ENCODE measurements around the gene ALG13.
"Not testable (repeated sequence)": the region's sequence is repeated elsewhere in the genome, so short reads cannot be mapped to it uniquely, and the experiment has no call there.

ALG13 gene

DNA sequence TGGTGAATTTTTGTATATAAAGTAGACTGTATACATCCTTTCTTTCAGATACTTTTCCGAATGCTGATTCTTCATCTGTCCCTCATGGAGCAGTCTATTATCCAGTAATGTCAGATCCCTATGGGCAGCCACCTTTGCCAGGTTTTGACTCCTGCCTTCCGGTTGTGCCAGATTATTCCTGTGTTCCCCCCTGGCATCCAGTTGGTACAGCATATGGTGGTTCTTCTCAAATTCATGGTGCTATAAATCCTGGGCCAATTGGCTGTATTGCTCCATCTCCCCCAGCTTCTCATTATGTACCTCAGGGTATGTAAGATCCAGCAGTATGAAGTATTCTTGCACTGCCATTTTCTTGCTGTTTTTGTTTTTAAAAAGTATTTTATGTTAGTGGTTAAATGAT is 78.7 kb downstream of the ALG13 start:
- DNase-seq (ENCODE audit: low read depth): no peak

DNA sequence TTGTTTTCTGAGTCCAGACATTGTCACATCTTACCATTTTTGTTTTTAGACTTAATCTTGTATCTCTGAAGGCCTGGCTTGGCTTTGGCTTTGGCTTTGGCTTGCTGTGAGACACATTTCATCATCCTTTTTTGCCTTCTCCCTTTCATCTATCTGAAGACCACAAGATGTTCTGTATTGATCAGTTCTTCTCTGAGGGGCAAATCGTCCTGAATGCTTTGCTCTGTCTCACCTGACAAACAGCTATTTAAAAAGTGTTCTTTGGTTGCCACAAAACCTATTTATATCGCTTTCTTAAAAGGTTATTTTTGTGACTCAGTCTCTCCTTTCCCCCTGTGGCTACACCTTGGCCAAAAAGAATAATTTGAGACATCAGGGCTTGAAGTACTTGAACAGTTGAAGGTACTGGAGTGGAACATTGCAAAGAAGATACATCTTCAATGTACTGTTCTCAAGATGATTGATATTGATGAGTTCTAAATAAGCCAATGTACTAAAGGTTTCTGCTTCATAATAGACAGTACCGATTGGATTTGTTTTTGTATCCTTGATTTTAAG is 80.7 kb downstream of the ALG13 start:
- DNase-seq (ENCODE audit: low read depth): no peak

GRCh38 chrX:111778591-111778990 is 97.6 kb downstream of the ALG13 start:
- DNase-seq (ENCODE audit: low read depth): peak; percentile 3

DNA sequence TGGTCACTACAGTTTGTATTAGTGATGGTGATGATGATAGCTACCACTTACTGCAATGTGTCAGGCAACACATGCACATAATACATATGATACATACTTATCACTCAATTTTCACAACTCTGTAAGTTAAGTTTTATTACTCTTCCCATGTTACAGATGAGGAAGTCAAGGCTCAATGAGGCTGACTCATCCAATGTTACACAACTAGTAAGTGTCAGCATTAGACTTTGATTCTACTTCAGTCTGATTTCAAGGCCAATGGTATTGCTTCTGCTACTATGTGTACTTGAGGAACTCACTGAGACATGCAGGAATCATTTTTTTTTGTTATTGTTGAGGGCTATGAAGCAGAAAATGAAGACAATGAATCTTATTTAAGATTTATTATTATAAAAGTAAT is 98.6 kb downstream of the ALG13 start:
- peak; percentile 21 for DNase-seq (ENCODE audit: low read depth)

- DNase-seq (ENCODE audit: low read depth): no peak
These were observed 103.7 kb downstream of the ALG13 start for GRCh38 chrX:111784667-111785066.

DNA sequence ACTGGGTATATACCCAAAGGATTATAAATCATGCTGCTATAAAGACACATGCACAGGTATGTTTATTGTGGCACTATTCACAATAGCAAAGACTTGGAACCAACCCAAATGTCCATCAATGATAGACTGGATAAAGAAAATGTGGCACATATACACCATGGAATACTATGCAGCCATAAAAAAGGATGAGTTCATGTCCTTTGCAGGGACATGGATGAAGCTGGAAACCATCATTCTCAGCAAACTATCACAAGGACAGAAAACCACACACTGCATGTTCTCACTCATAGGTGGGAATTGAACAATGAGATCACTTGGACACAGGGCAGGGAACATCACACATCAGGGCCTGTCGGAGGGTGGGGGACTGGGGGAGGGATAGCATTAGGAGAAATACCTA is 109.1 kb downstream of the ALG13 start:
- DNase-seq (ENCODE audit: low read depth): not testable (repeated sequence)

All from iris pigment epithelial cell (primary cell).